Measurements from ENCODE around the gene GSS.

DNA sequence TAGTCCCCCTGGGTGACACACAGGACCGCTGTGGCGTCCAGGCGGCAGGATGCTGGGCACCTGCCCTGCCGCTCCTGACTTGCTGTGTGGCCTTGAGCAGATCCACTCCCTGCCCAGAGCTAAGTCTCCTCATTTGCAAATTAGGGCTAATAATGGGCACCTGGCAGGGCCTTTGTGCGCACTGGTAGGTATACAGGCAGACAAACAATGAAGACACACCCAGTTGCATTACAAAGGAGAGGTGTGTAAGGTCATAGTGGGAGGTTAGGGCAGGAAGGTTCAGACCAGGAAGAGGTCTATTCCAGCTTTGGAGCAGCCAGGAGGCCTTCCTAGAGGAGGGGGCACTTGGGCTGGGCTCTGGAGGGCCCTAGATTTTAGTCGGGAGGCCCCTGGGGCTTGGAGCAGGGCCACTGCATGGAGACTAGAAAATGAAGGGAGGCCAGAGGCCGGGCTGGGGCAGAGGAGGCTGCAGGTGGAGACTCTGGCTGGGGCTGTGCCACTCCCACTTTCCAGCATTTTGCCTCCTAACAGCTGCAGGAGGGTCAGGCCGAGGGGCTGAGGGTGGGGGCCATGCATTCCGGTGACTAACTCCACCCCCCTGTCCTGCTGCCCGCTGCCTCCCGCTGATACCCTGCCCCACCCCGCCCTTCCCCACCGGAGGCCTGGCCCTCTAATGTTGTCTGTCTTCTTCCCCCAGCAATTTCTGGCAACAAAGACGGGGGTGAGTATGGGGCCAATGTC lies 28.6 kb upstream of the GSS start:
- TF ChIP-seq, protein P1, sequence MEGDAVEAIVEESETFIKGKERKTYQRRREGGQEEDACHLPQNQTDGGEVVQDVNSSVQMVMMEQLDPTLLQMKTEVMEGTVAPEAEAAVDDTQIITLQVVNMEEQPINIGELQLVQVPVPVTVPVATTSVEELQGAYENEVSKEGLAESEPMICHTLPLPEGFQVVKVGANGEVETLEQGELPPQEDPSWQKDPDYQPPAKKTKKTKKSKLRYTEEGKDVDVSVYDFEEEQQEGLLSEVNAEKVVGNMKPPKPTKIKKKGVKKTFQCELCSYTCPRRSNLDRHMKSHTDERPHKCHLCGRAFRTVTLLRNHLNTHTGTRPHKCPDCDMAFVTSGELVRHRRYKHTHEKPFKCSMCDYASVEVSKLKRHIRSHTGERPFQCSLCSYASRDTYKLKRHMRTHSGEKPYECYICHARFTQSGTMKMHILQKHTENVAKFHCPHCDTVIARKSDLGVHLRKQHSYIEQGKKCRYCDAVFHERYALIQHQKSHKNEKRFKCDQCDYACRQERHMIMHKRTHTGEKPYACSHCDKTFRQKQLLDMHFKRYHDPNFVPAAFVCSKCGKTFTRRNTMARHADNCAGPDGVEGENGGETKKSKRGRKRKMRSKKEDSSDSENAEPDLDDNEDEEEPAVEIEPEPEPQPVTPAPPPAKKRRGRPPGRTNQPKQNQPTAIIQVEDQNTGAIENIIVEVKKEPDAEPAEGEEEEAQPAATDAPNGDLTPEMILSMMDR (IDR thresholded peaks at IDR 0.05): no peak
- TF ChIP-seq POLR2A (IDR thresholded peaks at IDR 0.05): no peak

All from esophagus squamous epithelium (tissue), 4 donors.